Measurements from ENCODE around the gene LMNA. TPM values are rescaled to one million over a fixed set of nuclear protein-coding genes. Genes with fewer than 3 reads are reported as not detected.

Gene LMNA
- total RNA-seq, 1 experiment from 2014 or later = 51.0 TPM

- Histone ChIP-seq H2BK15ac (ENCODE audit: low read depth, low read length) (no peak overlapping the region), H3K4ac (ENCODE audit: low read depth, low read length) (no peak overlapping the region), H3K27me3 (ENCODE audit: insufficient read depth, low read length) (no peaks in the 10 kb centered on the region), H3K4me2 (ENCODE audit: insufficient read depth, insufficient read length, low read length) (no peak overlapping the region), H3K23me2 (ENCODE audit: insufficient read length, low read depth, low read length, poor library complexity, severe bottlenecking) (no peaks in the 10 kb centered on the region), H3K14ac (ENCODE audit: insufficient read depth, low read length) (no peak overlapping the region; the same call in 1 of the 2 replicates), H4K5ac (ENCODE audit: insufficient read length, low read depth, low read length) (no peak overlapping the region), H2AK5ac (ENCODE audit: insufficient read length, low read length) (no peak overlapping the region), H4K91ac (ENCODE audit: insufficient read length, low read depth, low read length) (no peak overlapping the region), H3K9me3 (ENCODE audit: control insufficient read depth, low read depth, low read length) (no peaks in the 10 kb centered on the region), H2BK5ac (ENCODE audit: insufficient read length, low read length) (no peak overlapping the region), H3K56ac (ENCODE audit: insufficient read length, low read depth, low read length) (no peak overlapping the region), H2BK12ac (ENCODE audit: insufficient read length, low read depth, low read length) (no peak overlapping the region), H2BK120ac (ENCODE audit: low read depth, low read length, poor library complexity, severe bottlenecking) (peak overlapping the region; percentile 64), H3K27ac (ENCODE audit: insufficient read length, low read depth, low read length) (no peak overlapping the region), H3K79me2 (ENCODE audit: insufficient read depth, low read length) (no peaks in the 10 kb centered on the region), H2AFZ (ENCODE audit: low read length) (no peak overlapping the region), H3T11ph (ENCODE audit: low read length) (no peak overlapping the region), H3K18ac (ENCODE audit: insufficient read length, low read depth, low read length) (no peak overlapping the region), H3K79me1 (ENCODE audit: insufficient read depth, low read depth, low read length, poor library complexity, severe bottlenecking) (no peaks in the 10 kb centered on the region), H2BK20ac (ENCODE audit: low read depth, low read length, poor library complexity, severe bottlenecking) (no peak overlapping the region), H3K4me1 (ENCODE audit: insufficient read depth, low read length) (peaks cover 5% of the 10 kb centered on the region), H3K9ac (ENCODE audit: extremely low read depth, insufficient read length, low read length) (no peak overlapping the region), H4K20me1 (ENCODE audit: control insufficient read depth, insufficient read depth, insufficient read length) (no peaks in the 10 kb centered on the region), H4K8ac (replicated peaks; ENCODE audit: insufficient read length, low read depth, low read length) (no peak overlapping the region), H3K23ac (ENCODE audit: insufficient read length, low read depth, low read length) (no peak overlapping the region)
- H3K4me1 Mint-ChIP-seq = peaks cover 45 to 62% of the 10 kb centered on the region in 2 experiments
- peak overlapping the region; percentile 3 to 91 (median 82); a peak in 6 of 7 replicates for H3K27ac Mint-ChIP-seq
- no peak for TF ChIP-seq CTCF (conservative IDR thresholded peaks at IDR 0.05)
- H3K4me3 Mint-ChIP-seq = no peak overlapping the region
- H3K9me3 Mint-ChIP-seq = no peaks in the 10 kb centered on the region
- WGBS (ENCODE audit: extremely low coverage, insufficient read length, low lambda C conversion rate) = no CpG with 5 or more reads among the region's 7 CpGs
- H3K36me3 Mint-ChIP-seq (ENCODE audit: insufficient read depth in 1 of 3, low read depth in 3 of 3) = peaks cover 6 to 34% (median 27%) of the 10 kb centered on the region in 3 experiments; a peak in 6 of 7 replicates
- DNase-seq = no peak
- no peaks in the 10 kb centered on the region for H3K27me3 Mint-ChIP-seq (ENCODE audit: low read depth)
These were observed 63.6 kb downstream of the LMNA start for GRCh38 chr1:156177919-156178654.

Measured in H9 (cell line).